Smooth muscle cell (in vitro differentiated cells): Measurements from ENCODE around the gene RMDN3. TPM values are rescaled to one million over a fixed set of nuclear protein-coding genes. Genes with fewer than 3 reads are reported as not detected.

Experiments used
- DNase-seq: peaks from one replicate; lab custom pipeline; 2025; ENCODE audit not compliant: unreplicated experiment; lab: John Stamatoyannopoulos, UW
- H2AFZ ChIP-seq: fragments of 200-600 bp; sonication (generic); 2 replicates; pipeline ENCODE4 v1.6.0; 2016; ENCODE audit warnings: antibody characterized with exemption, low read depth, mild to moderate bottlenecking
- H3F3A ChIP-seq: fragments of 200-600 bp; sonication (generic); 2 replicates; pipeline ENCODE4 v1.6.0; 2017; ENCODE audit warnings: antibody characterized with exemption, low read depth
- H3K27ac ChIP-seq: fragments of 200-600 bp; sonication (generic); 2 replicates; pipeline ENCODE4 v1.5.1; 2016; ENCODE audit warnings: low read depth, mild to moderate bottlenecking
- H3K27me3 ChIP-seq: fragments of 200-600 bp; sonication (generic); 2 replicates; pipeline ENCODE4 v1.6.1; 2016; ENCODE audit warnings: low read depth, mild to moderate bottlenecking
- H3K36me3 ChIP-seq: fragments of 200-600 bp; sonication (generic); 2 replicates; pipeline ENCODE4 v1.5.1; 2016; ENCODE audit warnings: low read depth
- H3K4me1 ChIP-seq: fragments of 200-600 bp; sonication (generic); 2 replicates; pipeline ENCODE4 v1.5.1; 2016; ENCODE audit warnings: low read depth
- H3K4me2 ChIP-seq: fragments of 200-600 bp; sonication (generic); 2 replicates; pipeline ENCODE4 v1.6.0; 2016; ENCODE audit warnings: mild to moderate bottlenecking
- H3K4me3 ChIP-seq: fragments of 200-600 bp; sonication (generic); 2 replicates; pipeline ENCODE4 v1.5.1; 2016; ENCODE audit warnings: mild to moderate bottlenecking
- H3K79me2 ChIP-seq: fragments of 200-600 bp; sonication (generic); 2 replicates; pipeline ENCODE4 v1.6.0; 2016; ENCODE audit warnings: low read depth, mild to moderate bottlenecking
- H3K9ac ChIP-seq: fragments of 200-600 bp; sonication (generic); 2 replicates; pipeline ENCODE4 v1.6.0; 2016; ENCODE audit warnings: low read depth
- H3K9me3 ChIP-seq: fragments of 200-600 bp; sonication (generic); replicated peaks from 2 replicates; pipeline ENCODE4 v1.5.1; 2016; ENCODE audit warnings: low read depth
- H4K20me1 ChIP-seq: fragments of 200-600 bp; sonication (generic); 2 replicates; pipeline ENCODE4 v1.6.0; 2016; ENCODE audit warnings: low read depth
- WGBS: methylation state at CpG from one replicate; pipeline ENCODE4 v1.1.7; 2016; ENCODE audit warnings: low lambda C conversion rate; 5-methylcytosine and 5-hydroxymethylcytosine counted together
- polyA plus RNA-seq: library from polyadenylated mRNA; unstranded; fragments of >200 nt; fragmentation: Nextera tagmentation; extraction: Ambion mirVana; gene quantifications from 2 replicates; pipeline ENCODE4 v1.2.1, GENCODE V29; 2016
- total RNA-seq: library from RNA; depleted of rRNA; stranded (reverse); fragments of >200 nt; gene quantifications from 2 replicates; pipeline ENCODE4 v1.2.3, GENCODE V29; 2014
- TF ChIP-seq, protein P1 (sequence below): fragments of 200-600 bp; sonication (generic); IDR thresholded peaks from 2 replicates; pipeline ENCODE4 v1.5.1; 2017; ENCODE audit warnings: borderline replicate concordance, mild to moderate bottlenecking, antibody characterized with exemption; ENCODE audit not compliant: insufficient read depth, poor library complexity, severe bottlenecking

The RMDN3 gene
- total and polyA plus RNA-seq, 2 experiments from 2014 or later = 11.0 to 20.0 TPM

DNA sequence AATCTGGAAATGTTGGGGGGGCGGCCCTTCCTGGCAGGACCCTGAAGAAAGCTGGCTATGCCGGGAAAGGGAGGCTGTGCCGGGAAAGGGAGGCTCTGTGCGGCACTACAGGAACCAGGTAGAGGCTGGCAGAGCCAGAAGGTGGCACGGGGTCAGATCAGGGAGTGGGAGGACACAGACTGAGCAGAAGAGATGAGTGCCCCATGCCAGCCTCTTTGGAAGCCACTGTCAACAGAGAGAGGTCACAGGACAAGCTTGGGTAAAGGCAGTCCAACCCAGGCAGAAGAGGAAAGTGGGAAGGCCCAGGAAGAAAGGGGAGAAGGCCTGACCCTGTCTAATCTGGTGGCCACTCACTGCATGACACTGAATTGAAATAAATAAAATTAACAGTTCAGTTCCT lies 16.2 kb upstream of the RMDN3 start:
- Histone ChIP-seq H3K79me2 (no peaks in the 10 kb centered on the region), H3K9me3 (no peaks in the 10 kb centered on the region), H3K36me3 (no peaks in the 10 kb centered on the region), H3K4me2 (no peak overlapping the region), H3F3A (no peaks in the 10 kb centered on the region), H4K20me1 (no peaks in the 10 kb centered on the region), H3K27ac (no peak overlapping the region), H3K4me1 (no peaks in the 10 kb centered on the region), H2AFZ (no peak overlapping the region), H3K27me3 (no peaks in the 10 kb centered on the region), H3K4me3 (no peak overlapping the region), H3K9ac (no peak overlapping the region)
- DNase-seq = no peak
- TF ChIP-seq, protein P1, sequence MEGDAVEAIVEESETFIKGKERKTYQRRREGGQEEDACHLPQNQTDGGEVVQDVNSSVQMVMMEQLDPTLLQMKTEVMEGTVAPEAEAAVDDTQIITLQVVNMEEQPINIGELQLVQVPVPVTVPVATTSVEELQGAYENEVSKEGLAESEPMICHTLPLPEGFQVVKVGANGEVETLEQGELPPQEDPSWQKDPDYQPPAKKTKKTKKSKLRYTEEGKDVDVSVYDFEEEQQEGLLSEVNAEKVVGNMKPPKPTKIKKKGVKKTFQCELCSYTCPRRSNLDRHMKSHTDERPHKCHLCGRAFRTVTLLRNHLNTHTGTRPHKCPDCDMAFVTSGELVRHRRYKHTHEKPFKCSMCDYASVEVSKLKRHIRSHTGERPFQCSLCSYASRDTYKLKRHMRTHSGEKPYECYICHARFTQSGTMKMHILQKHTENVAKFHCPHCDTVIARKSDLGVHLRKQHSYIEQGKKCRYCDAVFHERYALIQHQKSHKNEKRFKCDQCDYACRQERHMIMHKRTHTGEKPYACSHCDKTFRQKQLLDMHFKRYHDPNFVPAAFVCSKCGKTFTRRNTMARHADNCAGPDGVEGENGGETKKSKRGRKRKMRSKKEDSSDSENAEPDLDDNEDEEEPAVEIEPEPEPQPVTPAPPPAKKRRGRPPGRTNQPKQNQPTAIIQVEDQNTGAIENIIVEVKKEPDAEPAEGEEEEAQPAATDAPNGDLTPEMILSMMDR = no peak
- WGBS = 96% methylated on average over 5 of the region's 5 CpGs

DNA sequence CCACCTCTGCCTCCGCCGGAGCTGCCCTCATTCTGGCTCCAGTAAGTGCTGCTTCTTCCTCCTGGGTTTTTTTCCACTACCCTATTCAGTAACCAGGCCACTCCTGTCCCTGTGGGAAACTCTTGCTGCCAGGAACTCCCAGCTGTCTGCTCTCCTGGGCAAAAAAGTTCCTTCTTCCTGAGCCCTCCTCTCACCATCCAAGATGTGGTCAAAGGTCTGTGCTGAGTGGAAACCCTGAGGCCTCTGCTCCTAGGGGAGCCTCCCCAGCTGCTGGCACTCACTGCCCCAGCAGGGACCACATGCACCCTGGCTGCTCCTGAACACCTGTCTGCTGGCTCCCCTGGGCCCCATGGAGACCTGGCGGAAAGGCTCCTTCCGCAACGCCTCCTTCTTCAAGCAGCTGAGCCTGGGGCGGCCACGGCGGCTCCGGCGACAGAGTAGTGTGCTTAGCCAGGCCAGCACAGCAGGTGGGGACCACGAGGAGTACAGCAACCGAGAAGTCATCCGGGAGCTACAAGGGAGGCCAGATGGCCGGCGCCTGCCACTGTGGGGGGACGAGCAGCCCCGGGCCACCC lies 15.2 kb upstream of the RMDN3 start:
- TF ChIP-seq, protein P1 = no peak
- no peak for DNase-seq
- H3K36me3 ChIP-seq = no peaks in the 10 kb centered on the region
- H3K27ac ChIP-seq = no peak overlapping the region
- 94% methylated on average over 17 of the region's 17 CpGs for WGBS
- no peaks in the 10 kb centered on the region for H3F3A ChIP-seq
- no peaks in the 10 kb centered on the region for H3K9me3 ChIP-seq
- no peaks in the 10 kb centered on the region for H3K79me2 ChIP-seq
- H2AFZ ChIP-seq = no peak overlapping the region
- H3K4me3 ChIP-seq = no peak overlapping the region
- no peak overlapping the region for H3K4me2 ChIP-seq
- H3K4me1 ChIP-seq = peaks cover under 1% of the 10 kb centered on the region
- H4K20me1 ChIP-seq = no peaks in the 10 kb centered on the region
- no peak overlapping the region for H3K9ac ChIP-seq
- H3K27me3 ChIP-seq = no peaks in the 10 kb centered on the region

DNA sequence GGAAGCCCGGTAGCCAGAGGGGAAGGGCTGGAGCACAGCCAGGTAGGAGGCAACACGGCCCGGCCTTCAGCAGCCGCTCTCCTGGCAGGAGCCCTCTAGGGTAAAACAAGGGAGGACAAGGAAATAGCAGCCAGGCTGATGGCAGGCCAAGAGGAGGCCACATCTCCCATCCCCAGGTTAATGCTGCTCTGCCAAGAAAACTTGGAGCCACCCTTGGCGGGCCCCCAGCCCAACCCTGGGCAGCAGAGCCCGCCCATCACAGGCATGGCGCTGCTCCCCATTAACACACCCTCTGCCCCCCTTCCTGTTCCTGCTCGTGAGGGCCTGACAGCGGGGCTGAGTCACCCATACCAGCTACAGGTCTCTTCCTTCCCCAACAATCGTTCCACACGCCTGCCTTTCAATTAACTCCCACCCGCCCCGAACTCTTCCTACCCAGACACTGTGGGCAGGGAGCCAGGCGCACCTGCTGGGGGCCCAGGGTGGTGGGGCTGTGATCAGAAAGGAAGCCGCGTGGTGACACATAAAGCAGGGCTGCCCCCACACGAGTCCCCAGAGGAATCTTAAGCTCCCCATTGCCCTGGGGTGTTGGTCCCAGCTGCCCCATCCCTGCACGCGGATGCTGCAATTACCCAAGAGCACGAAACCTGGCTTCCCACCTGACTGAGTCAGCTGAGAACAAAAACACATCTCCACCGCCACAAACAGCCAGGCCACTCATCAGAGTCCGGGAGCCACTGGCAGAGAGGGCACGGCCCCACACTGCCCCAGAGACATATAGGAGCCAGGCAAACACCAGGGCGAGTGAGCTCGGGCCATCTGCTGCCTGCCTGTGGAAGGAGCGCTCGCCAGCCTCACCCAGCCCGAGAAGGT lies 14.5 kb upstream of the RMDN3 start, which contains the start of gene C15orf62:
C15orf62 (plus strand) TSS at position 707 of the 873 bp plus-strand sequence. CDS start 516 bp downstream, outside the sequence.
- Histone ChIP-seq H2AFZ (no peak within 1 kb of the TSS), H3K4me1 (peaks cover 7% of the 10 kb centered on the region), H3F3A (peaks cover 4% of the 10 kb centered on the region), H3K9me3 (no peaks in the 10 kb centered on the region), H3K36me3 (no peaks in the 10 kb centered on the region), H3K79me2 (no peaks in the 10 kb centered on the region), H4K20me1 (no peaks in the 10 kb centered on the region), H3K27ac (no peak within 1 kb of the TSS), H3K9ac (no peak within 1 kb of the TSS), H3K4me2 (no peak within 1 kb of the TSS), H3K4me3 (no peak within 1 kb of the TSS), H3K27me3 (no peaks in the 10 kb centered on the region)
- no peak for DNase-seq
- 82% methylated on average over 28 of the region's 28 CpGs for WGBS
- TF ChIP-seq, protein P1 = no peak
